Stimulated activated naive CD4-positive, alpha-beta T cell (primary cell): ENCODE measurements around the gene PITPNC1.
"Not testable (repeated sequence)": the region's sequence is repeated elsewhere in the genome, so short reads cannot be mapped to it uniquely, and the experiment has no call there.

Experiments used
- DNase-seq, 6 experiments: peaks; one replicate each; lab custom pipeline; 2025; lab: John Stamatoyannopoulos, UW

Gene PITPNC1

GRCh38 chr17:67578142-67578457, 201.0 kb downstream of the PITPNC1 start:
- DNase-seq, result no peak

- not testable (repeated sequence) for DNase-seq
These were observed 201.8 kb downstream of the PITPNC1 start for GRCh38 chr17:67578679-67579405.

- no peak for DNase-seq
These were observed 205.6 kb downstream of the PITPNC1 start for GRCh38 chr17:67582673-67583081.

GRCh38 chr17:67585077-67585602, 208.1 kb downstream of the PITPNC1 start:
- no peak for DNase-seq

DNA sequence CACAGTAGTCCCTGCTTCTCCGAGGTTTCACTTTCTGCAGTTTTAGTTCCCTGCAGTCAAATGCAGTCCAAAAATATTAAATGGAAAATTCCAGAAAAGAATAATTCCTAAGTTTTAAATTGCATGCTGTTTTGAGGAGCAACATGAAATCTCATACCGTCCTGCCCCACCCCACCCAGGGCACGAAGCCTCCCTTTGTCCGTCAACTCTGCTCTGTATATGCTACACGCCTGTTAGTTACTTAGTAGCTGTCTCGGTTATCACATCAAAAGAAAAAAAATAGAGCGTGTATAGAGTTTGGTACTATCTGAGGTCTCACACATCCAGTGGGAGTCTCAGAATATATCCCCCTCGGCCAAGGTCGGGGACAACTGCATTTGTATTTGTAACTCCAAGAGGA, 211.2 kb downstream of the PITPNC1 start:
- no peak for DNase-seq

- no peak for DNase-seq
These were observed 217.2 kb downstream of the PITPNC1 start for GRCh38 chr17:67594115-67594880.

DNA sequence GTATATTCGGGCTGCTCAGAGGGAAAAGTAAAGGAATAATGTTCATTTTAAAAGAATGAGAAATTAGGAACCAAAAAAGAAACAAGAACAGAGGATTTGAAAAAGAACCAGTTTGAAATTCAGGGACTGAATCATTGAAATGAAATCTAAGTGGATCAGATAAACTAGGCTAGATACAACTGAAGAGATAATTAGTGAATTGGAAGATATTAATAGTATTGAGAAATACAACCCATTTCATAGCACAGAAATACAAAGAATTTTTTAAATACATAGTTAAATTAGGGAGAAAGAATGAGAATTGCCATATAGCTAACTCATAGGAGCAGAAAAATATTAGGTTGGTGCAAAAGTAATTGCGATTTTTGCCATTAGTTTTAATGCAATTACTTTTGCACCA, 223.3 kb downstream of the PITPNC1 start:
- DNase-seq, result no peak

GRCh38 chr17:67601897-67602296, 224.8 kb downstream of the PITPNC1 start:
- DNase-seq, result no peak

DNA sequence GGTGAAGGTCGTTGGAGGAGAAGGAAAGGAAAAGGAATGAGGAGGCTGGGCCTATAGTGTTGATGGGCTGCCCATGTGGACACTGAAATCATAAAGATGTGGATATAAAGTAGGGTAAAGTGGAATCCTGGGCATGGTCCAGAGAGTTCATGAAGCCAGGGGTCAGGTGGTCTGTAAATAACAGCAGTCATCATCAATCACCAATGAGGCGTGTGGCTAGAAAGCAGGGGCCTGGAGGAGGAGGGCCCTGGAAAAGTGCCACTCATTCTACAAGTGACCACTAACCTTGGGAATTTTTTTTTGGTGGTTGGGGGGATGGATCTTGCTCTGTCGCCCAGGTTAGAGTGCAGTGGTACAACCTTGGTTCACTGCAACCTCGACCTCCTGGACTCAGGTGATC, 225.4 kb downstream of the PITPNC1 start:
- no peak for DNase-seq

DNA sequence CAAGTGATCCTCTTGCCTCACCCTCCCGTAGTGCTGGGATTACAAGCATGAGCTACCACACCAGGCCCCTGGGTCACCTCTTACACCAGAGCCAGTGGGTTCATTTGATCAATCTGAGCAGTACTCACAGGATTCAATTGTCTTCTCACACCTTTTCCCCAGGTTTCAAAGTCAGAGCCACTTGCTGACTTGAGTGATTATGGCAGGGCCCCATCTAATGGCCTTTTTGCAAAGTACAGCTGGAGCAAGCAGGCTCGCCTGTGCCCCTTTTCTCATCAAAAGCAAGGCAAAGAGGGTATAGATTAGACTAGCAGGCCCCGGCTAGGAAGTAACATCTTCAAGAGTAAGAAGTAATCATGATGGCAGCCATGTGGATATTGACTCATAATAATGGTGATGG, 225.9 kb downstream of the PITPNC1 start:
- DNase-seq, result peak; percentile 17 to 57 (median 31)

GRCh38 chr17:67605256-67605912, 228.3 kb downstream of the PITPNC1 start:
- no peak for DNase-seq

DNA sequence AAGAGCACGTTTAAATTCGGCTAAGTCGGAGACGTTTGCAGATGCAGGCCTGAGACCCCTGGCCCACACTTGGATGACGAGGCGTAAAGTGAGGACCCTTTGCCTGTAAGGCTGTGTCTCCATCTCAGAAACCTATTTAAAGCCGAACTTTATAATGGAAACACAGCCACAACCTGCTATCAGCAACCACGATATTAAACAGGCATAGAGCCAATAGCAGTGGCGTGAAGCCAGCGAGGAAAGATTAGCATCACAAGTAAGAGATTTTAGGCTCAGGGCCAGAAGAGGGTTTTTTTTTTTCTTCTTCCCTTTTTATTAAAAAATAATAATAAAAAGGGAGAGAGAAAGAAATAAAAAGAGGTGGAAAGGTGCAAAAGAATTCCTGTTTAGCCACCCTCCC, 229.4 kb downstream of the PITPNC1 start:
- no peak for DNase-seq

DNA sequence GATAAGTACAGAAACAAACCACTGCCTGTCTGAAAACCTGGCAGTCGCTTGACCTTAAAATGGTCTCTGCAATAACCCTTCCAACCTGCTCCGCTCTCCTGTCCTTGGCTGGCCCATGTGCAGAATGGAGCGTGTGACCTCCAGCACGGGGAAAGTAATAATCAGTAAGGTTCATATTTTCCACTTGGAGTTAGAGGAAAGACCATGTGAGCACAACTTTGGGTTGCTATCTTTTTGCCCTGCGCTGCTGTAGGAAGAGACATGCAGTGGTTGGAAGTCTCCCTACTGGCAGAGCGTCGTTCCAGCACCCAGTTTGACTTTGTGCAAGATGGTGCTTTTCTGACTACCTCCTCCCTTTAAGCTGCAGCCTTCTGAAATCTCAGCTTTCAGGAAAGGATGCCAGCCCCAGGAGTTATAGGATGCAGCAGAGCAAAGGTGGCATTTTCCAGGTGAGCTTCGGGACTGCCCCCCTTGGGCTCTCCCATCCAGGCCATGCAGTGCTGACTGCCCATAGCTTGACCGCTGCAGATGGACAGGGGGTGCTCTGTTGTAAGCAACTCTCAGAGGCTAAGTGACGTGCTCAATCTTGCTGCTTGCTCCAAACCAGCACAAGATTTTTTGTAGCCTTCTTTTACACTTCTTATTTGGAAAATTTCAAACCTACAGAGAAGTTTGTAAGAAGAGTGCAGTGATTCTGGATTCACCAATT, 230.0 kb downstream of the PITPNC1 start:
- no peak for DNase-seq

- no peak for DNase-seq
These were observed 233.0 kb downstream of the PITPNC1 start for GRCh38 chr17:67610061-67610460.

DNA sequence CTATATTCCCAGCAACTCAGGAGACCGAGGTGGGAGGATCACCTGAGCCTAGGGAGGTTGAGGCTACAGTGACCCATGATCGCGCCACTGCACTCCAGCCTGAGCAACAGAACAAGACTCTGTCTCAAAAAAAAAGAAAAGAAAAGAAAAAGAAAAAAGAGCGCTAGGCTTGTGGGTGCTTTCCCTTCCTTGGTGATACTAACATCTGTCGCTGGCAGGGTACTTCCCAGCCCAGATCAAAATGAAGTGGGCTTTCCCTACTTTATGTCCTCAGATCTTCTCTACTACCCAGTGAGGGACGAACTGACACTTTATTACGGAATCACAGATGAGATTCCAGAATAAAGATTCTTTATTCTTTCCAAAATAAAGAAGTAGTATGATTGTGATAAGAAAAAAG, 236.9 kb downstream of the PITPNC1 start:
- no peak for DNase-seq

DNA sequence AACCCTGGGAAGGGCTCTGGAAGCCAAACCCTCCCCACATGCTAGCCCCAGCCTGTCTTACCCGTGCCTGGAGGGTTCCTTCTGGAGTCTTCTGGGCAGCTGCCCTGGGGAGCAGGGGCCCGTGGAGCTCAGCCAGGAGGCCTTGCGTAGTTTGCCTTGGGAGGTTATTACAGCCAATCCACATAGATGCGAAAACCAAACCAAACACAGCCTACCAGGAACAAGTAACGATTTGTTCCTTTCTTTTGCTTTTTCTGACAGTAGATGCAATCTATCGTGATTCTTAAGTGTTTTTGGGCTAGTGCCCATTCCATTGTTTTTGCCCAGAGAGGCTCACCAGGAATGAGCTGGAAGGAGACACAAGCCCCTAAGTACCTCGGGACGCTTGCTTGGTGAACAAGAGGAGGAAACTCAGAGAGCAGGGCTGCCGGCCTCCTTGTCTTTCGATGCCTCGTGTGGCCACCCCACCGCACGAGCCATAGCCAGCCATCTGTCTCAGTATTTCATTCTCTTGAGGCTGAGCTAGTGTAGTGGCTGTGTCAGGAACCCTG, 238.0 kb downstream of the PITPNC1 start:
- no peak for DNase-seq

DNA sequence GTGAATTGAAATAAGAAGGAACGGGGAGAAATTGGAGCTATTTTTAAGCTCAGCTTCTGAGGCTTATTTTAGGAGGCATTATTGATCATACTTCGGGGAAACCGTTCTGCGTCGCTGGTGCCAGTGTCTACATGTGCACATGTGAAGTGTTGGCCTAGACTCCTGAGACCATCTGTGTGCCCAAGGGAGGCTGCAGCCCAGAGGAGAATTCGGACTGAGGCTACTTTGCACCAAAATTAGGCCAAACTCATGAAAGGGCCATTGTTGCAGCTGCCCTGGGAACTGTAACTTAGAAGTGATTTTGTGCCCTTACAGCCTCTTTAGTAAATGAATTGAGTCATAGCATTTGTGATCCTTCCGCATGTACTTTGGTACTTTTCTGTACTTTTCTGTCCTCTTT, 238.7 kb downstream of the PITPNC1 start:
- DNase-seq, result no peak

GRCh38 chr17:67617304-67617899, 240.3 kb downstream of the PITPNC1 start:
- DNase-seq, result no peak

DNA sequence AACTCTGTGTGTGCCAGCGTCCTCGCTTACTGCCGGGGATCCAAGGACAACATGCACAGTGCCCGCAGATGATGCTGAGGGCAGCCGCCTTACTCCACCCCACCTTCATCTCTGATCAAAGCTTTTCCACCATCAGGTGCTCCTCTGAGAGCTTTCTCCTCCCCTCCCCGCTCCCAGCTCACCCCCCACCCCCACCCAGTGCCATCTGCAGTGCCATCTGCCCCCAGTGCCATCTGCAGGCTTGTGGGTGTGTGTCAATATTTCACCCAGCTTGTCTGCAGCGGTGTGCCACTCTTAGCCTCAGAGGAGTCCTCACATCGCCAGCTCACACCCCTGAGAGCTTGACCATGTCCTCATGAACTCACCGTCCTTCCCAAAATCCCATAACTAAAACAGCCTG, 242.5 kb downstream of the PITPNC1 start:
- DNase-seq, result no peak

- no peak for DNase-seq
These were observed 243.0 kb downstream of the PITPNC1 start for GRCh38 chr17:67620088-67620487.

- DNase-seq, result no peak
These were observed 243.6 kb downstream of the PITPNC1 start for GRCh38 chr17:67620636-67621035.

- DNase-seq, result no peak
These were observed 246.7 kb downstream of the PITPNC1 start for GRCh38 chr17:67623767-67624166.
